D341Med (cell line): Measurements from ENCODE around the gene RNF220.
A peak's percentile ranks its signal among the peaks of the same experiment; 100 is the strongest.

ENCODE experiments used
- DNase-seq: peaks from one replicate; pipeline ENCODE4 v3.0.0; 2012; ENCODE audit warnings: low spot score

The RNF220 gene

DNA sequence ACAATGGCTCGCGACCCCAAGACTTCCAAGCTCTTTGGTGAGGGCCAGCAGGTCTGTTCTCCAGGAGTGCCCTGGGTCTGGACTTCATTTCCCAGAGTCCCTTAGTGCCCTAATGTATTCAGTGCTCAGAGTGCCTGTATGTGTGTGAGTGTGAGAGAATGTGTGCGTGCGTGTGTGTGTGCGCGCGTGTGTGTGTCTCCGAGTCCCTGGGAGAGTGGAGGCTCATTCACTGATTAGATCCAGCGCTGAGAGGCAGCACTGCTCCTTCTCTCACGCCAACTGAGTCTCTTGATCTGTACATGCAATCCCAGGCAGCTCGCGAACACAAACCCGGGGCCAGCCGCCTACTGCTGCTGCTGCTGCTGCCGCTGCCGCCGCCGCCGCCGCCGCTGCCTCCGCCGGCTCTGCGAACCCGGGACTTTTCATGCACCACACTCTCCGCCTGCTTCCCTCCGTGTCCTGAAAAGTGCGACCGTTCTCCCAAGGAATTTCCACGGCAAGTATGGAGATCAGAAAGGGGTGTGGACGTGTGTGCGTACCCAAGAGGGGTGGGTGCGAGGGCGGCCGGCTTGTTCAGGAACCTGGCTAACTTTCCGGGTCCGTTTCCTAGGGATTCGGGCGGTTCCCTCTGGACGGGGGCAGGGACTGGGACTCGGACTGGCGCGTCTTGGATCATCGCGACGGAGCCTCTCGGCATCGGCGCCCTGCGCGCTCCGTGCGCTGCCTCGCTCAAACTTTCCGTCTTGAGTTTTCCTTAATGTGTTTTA is at the start of gene RNF220:
Gene RNF220, plus strand, starts transcription at position 225 of the 767 bp plus-strand sequence.
- DNase-seq: peak; percentile 73

DNA sequence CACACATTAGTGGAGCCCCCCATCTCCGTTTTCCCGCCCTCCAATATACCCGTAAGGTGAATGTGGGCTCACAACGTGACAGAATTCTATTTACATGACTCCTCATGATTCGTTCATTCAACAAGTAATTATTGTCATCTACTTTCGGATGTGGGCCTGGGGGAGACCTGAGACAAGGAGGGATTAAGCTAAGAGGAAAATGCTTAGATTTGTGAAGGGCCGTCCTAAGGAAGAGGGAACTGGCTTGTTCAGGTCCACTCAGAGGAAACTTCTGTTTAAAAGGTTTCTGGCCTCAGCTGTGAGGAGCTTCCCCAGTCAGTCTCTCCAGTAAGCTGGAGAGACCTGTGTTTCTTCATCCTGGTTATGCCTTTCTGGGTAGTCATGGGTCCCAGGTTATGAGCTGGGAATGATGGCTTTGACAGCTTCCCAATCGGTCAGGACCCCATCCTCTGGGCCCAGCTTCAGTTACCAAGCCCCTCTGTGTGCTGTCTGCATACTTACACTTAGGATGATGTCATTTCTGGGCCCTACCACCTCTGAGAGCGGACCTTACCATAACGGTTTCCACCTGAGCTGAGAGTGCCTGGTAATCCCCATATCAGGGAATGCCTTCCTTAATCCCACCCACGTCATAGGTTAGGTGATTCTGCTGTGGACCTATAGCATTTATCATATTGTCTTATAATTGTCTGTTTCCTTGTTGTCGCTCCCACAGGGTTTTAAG is 49.3 kb upstream of the RNF220 start:
- no peak for DNase-seq

GRCh38 chr1:44357710-44358109 is 47.3 kb upstream of the RNF220 start:
- no peak for DNase-seq

GRCh38 chr1:44359234-44359935 is 45.7 kb upstream of the RNF220 start:
- DNase-seq: no peak

GRCh38 chr1:44361478-44361877 is 43.6 kb upstream of the RNF220 start:
- no peak for DNase-seq

DNA sequence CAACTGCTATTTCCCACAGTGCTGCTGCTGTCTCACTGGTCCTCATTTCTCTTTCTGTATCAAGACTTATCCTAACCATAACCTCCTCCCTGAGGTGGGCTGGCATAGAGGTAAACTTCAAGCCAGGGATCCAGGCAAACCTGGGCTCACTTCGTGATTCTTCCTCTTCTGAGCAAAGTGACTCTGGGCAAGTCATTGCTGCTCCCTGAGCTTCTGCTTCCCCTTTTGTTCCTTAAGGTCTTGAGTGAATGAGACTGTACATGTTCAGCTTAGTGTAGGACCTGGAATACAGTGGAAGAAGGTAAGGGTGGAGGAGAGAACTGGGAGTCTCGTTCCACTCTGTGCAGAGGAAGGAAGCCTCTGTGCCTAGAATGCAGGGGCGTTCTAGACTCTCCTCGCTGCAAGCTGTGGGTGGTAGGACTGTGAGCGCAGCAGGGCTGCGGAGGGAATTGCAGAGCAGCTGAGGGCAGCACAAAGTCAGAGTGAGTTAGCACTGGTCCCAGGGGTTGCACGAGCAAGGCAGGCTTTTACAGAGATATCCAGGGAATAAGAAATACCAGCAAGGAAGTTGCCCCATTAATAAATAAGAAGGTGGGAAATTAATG is 38.6 kb upstream of the RNF220 start:
- no peak for DNase-seq

DNA sequence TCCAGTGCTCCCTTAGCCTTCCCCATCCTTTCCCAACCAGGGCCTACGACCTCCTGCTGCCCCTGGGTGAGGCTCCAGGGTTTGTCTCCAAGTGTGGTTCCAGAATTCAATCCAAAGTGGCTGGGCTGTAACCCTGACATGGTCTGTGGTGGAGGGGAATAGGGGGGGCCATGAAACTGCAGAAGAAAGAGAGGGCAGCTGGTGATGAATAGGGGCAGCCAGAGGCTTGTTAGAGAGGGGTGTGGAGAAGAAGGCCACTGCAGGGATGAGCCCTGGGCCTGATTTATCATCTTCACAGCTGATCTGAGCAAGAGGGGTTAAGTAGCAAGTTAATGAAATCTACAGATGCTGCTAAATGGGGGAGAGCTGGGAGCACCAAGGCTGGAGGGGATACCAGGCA is 37.1 kb upstream of the RNF220 start:
- no peak for DNase-seq

- no peak for DNase-seq
Measured at GRCh38 chr1:44368471-44369151, 36.4 kb upstream of the RNF220 start.

DNA sequence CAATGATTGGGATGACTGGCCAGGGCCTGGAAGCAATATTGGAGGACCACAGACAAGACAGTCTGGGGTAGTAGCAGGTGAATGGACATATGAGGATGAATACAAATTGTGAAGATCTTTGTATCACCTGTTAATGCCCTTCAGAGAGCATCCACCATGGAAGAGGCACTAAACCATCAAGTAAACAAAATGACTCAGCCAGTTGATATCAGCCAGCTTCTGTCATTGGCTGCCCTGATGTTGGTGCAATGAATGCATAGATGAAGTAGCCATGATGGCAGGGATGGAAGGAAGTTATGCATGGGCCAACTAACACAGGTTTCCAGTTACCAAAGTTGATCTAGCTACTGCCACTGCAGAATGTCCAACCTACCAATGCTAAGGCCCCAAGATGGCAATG is 33.8 kb upstream of the RNF220 start:
- no peak for DNase-seq

- no peak for DNase-seq
Measured at GRCh38 chr1:44375547-44375946, 29.5 kb upstream of the RNF220 start.

DNA sequence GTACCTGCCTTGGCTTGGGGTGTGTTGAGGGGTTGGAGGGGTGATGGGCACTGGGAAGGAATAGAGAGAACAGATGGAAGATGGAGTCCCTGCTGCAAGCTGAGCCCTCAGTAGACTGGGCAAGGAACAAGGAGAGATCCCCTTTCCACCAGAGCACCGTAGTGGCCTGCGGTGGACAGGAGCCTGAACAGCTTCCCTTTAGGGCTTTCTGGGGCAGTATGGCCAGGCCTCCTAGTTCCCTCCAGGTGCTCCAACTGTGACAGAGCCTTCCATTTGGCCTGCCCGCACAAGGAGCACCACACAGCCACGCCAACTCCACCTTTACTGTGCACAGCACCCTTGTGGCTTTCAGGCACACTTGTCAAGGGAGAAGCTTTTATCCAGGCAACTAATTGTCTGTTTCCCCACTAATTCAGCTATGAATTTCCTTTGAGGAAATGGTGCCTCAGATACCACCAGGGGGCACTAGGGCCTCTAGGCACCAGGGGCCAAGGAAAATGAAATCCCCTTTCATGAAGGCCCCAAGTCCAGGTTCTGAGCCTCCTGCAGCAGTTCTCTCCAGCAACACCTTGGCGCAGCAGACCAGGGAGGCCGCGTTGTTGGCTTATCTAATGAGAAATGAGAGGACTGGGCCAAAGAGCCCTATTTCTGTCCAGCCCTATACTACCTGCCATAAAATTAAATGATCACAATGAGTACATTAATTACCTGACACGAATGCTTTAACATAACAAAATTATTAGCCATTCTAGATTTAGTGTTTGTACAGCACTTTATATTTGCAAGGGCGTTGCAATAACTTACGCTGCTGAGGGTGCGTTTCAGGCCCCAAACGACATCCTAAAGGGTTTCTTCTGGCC is 26.9 kb upstream of the RNF220 start:
- DNase-seq: peak; percentile 68

- DNase-seq: no peak
Measured at GRCh38 chr1:44380666-44381177, 24.3 kb upstream of the RNF220 start.

DNA sequence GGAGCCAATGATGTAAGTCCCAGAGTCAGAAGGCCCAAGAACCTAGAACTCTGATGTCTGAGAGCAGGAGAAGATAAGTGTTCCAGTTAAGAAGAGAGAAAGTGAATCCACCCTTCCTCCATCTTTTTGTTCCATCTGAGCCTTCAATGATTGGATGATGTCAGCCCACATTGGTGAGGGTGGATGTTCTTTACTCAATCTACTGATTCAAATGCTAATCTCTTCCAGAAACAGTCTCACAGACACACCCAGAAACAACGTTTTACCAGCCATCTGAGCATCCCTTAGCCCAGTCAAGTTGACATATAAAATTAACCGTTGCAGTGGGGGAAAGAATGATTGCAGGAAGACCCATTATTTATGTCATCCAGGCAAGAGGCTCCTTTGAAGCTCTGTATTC is 16.5 kb upstream of the RNF220 start:
- no peak for DNase-seq

- no peak for DNase-seq
Measured at GRCh38 chr1:44389437-44389836, 15.6 kb upstream of the RNF220 start.

DNA sequence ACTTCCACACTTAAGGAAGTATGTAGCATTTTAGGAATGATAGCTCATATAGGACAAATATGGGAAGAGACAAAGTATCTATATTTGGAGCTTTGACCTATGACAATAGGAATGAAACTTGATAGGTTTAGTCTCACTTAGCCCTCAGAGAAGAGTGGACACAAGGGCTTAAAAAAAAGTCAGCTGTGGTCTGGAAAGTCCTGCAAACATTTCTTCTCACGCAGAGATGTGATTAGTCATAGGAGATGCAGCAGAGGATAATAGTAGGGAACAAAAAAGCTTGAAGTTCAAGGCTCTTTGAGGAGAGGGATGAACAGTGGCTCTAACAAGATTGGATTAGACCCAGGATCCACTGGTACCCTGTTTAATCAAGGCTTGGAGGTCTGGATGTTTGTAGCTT is 14.8 kb upstream of the RNF220 start:
- no peak for DNase-seq

- no peak for DNase-seq
Measured at GRCh38 chr1:44401256-44402228, 3.5 kb upstream of the RNF220 start.

- DNase-seq: peak; percentile 65
Measured at GRCh38 chr1:44405798-44406736, 1.0 kb downstream of the RNF220 start.

DNA sequence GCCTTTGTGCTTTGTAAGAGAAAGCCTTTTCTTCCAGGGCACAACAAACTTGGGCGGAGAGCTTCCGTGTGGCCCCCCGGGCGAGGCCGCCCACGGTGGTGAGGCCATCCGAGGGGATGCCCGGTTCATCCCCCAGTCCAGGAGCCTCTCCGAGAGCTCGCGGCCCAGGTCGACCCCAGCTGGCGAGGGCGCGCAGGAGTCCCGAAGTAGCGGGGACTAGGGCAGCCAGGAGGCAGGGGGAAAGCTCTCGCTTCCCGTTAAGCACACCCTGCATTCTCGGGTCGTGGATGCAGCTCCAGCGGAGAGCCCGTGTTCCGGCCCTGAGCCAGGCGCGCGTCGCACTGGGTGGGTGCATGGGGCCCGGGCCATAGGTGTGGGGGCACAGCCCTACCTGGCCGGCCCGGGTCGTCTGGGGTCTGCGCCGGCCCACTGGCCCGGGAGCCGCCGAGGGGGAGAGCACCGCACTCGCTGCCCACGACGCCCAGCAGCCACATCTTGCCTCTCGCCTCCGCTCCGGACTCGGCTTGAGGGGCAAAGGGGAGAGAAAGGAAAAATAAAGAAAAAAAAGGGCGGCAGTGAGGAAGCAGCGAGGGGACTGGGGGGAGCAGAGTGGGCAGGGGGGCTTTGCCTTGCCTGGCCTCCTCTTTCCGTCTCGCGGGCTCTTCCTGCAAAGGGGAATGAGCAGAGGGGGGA is 1.8 kb downstream of the RNF220 start:
- peak; percentile 52 for DNase-seq
